Neural cell (in vitro differentiated cells): Measurements from ENCODE around the gene IRX4. TPM values are rescaled to one million over a fixed set of nuclear protein-coding genes. Genes with fewer than 3 reads are reported as not detected.
"Not testable (repeated sequence)": the region's sequence is repeated elsewhere in the genome, so short reads cannot be mapped to it uniquely, and the experiment has no call there.

Experiments
- H2AFZ ChIP-seq: fragments of 200-600, 300-800 bp; sonication (generic), shearing (Covaris generic); 2 replicates; pipeline ENCODE4 v1.6.0; 2014; ENCODE audit warnings: low read depth, mild to moderate bottlenecking, antibody characterized with exemption, low read length, moderate library complexity
- H3F3A ChIP-seq: fragments of 200-600 bp; shearing (Covaris generic); 2 replicates; pipeline ENCODE4 v1.6.1; 2016; ENCODE audit warnings: mild to moderate bottlenecking, moderate library complexity, mixed read lengths, antibody characterized with exemption, low read length; ENCODE audit not compliant: insufficient read depth, poor library complexity, severe bottlenecking
- H3K27ac ChIP-seq: fragments of 200-600, 300-800 bp; sonication (generic), shearing (Covaris generic); 2 replicates; pipeline ENCODE4 v1.5.1; 2014; ENCODE audit warnings: mild to moderate bottlenecking, low read length, moderate library complexity
- H3K27me3 ChIP-seq: fragments of 300-800, 200-600 bp; sonication (generic), shearing (Covaris generic); 2 replicates; pipeline ENCODE4 v1.6.0; 2014; ENCODE audit warnings: mild to moderate bottlenecking, low read depth, low read length, moderate library complexity; ENCODE audit not compliant: insufficient read depth
- H3K36me3 ChIP-seq: fragments of 300-800, 200-600 bp; sonication (generic), shearing (Covaris generic); 2 replicates; pipeline ENCODE4 v1.5.1; 2014; ENCODE audit warnings: mild to moderate bottlenecking, antibody characterized with exemption, low read length, moderate library complexity; ENCODE audit not compliant: insufficient read depth
- H3K4me2 ChIP-seq: fragments of 300-800, 200-600 bp; sonication (generic), shearing (Covaris generic); 2 replicates; pipeline ENCODE4 v1.6.0; 2014; ENCODE audit warnings: mild to moderate bottlenecking, low read length
- H3K4me3 ChIP-seq: fragments of 300-800, 200-600 bp; sonication (generic), shearing (Covaris generic); 2 replicates; pipeline ENCODE4 v1.5.1; 2014; ENCODE audit warnings: mild to moderate bottlenecking, low read length, moderate library complexity
- H3K79me2 ChIP-seq: fragments of 200-600 bp; shearing (Covaris generic); replicated peaks from 2 replicates; pipeline ENCODE4 v1.6.0; 2014; ENCODE audit warnings: mild to moderate bottlenecking, low read length, moderate library complexity; ENCODE audit not compliant: insufficient read depth
- H3K9ac ChIP-seq: fragments of 300-800, 200-600 bp; sonication (generic), shearing (Covaris generic); 2 replicates; pipeline ENCODE4 v1.6.1; 2016; ENCODE audit warnings: mild to moderate bottlenecking, low read length, mixed read lengths
- H3K9me2 ChIP-seq: fragments of 200-600 bp; shearing (Covaris generic); 2 replicates; pipeline ENCODE4 v1.6.1; 2016; ENCODE audit warnings: mild to moderate bottlenecking, low read length, mixed read lengths; ENCODE audit not compliant: insufficient read depth
- H3K9me3 ChIP-seq: fragments of 200-600, 300-800 bp; sonication (generic), shearing (Covaris generic); 2 replicates; pipeline ENCODE4 v1.6.1; 2016; ENCODE audit warnings: mild to moderate bottlenecking, mixed run types, low read length, moderate library complexity, mixed read lengths
- H4K20me1 ChIP-seq: fragments of 200-600 bp; shearing (Covaris generic); 2 replicates; pipeline ENCODE4 v1.6.1; 2016; ENCODE audit warnings: mild to moderate bottlenecking, mixed run types; ENCODE audit not compliant: insufficient read depth
- EP300 ChIP-seq: fragments of 450-650 bp; conservative IDR thresholded peaks from 2 replicates; pipeline ENCODE4 v1.6.1; 2014; ENCODE audit warnings: antibody characterized with exemption, mild to moderate bottlenecking, moderate library complexity; ENCODE audit not compliant: poor library complexity, severe bottlenecking
- EZH2 ChIP-seq: fragments of 200-600, 300-800 bp; shearing (Covaris generic), sonication (generic); IDR thresholded peaks from 2 replicates; pipeline ENCODE4 v1.6.1; 2014; ENCODE audit warnings: antibody characterized with exemption, low read length, borderline replicate concordance, mild to moderate bottlenecking; ENCODE audit not compliant: insufficient read depth, poor library complexity, severe bottlenecking
- MXI1 ChIP-seq: fragments of 450-650 bp; conservative IDR thresholded peaks from 2 replicates; pipeline ENCODE4 v1.6.1; 2014; ENCODE audit warnings: antibody characterized with exemption, mild to moderate bottlenecking; ENCODE audit not compliant: poor library complexity, severe bottlenecking
- POLR2AphosphoS5 ChIP-seq: IDR thresholded peaks from 2 replicates; pipeline ENCODE4 v1.6.1; 2012
- RAD21 ChIP-seq: fragments of 450-650 bp; conservative IDR thresholded peaks from 2 replicates; pipeline ENCODE4 v1.6.1; 2014; ENCODE audit warnings: antibody characterized with exemption, mild to moderate bottlenecking, moderate library complexity
- SMC3 ChIP-seq: fragments of 450-650 bp; conservative IDR thresholded peaks from 2 replicates; pipeline ENCODE4 v1.6.1; 2014; ENCODE audit warnings: antibody characterized with exemption, mild to moderate bottlenecking, moderate library complexity; ENCODE audit not compliant: poor library complexity
- TAF1 ChIP-seq: IDR thresholded peaks from 2 replicates; pipeline ENCODE4 v1.6.1; 2012; ENCODE audit warnings: low read depth
- polyA plus RNA-seq: library from polyadenylated mRNA; depleted of rRNA; stranded (reverse); fragments of >200 nt; gene quantifications from 2 replicates; pipeline ENCODE4 v1.2.3, GENCODE V29; 2014
- TF ChIP-seq, protein P1 (sequence below): IDR thresholded peaks from 2 replicates; pipeline ENCODE4 v1.6.1; 2012; ENCODE audit warnings: borderline replicate concordance
- TF ChIP-seq, protein P2 (sequence below): fragments of 450-650 bp; IDR thresholded peaks from 2 replicates; pipeline ENCODE4 v1.5.1; 2014; ENCODE audit warnings: antibody characterized with exemption, mild to moderate bottlenecking, moderate library complexity; ENCODE audit not compliant: poor library complexity, severe bottlenecking

Gene IRX4
- polyA plus RNA-seq, 1 donor from 2014 or later: not detected

DNA sequence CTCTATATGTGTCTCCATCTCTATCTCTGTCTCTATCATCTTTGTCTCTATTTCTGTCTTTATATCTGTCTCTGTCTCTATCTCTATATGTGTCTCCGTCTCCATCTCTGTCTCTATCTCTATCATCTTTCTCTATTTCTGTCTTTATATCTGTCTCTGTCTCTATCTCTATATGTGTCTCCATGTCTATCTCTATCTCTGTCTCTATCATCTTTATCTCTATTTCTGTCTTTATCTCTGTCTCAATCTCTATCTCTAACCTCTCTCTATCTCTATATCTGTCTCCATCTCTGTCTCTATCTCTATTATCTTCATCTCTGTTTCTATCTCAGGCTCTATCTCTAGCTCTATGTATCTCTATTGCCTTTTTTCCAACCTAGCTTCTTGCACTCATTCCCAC is 37.0 kb downstream of the IRX4 start:
- no peaks in the 10 kb centered on the region for H4K20me1 ChIP-seq
- H3K9me3 ChIP-seq: no peaks in the 10 kb centered on the region
- peaks cover 23% of the 10 kb centered on the region for H3K27me3 ChIP-seq
- H3K9me2 ChIP-seq: no peaks in the 10 kb centered on the region
- no peaks in the 10 kb centered on the region for H3K36me3 ChIP-seq
- no peaks in the 10 kb centered on the region for H3K79me2 ChIP-seq
- H3K9ac ChIP-seq: no peak overlapping the region
- H3K4me3 ChIP-seq: no peak overlapping the region
- no peak overlapping the region for H2AFZ ChIP-seq
- no peak overlapping the region for H3K27ac ChIP-seq
- H3F3A ChIP-seq: no peaks in the 10 kb centered on the region
- no peak for TF ChIP-seq SMC3
- no peak for TF ChIP-seq MXI1
- no peak for TF ChIP-seq RAD21
- TF ChIP-seq, protein P1, sequence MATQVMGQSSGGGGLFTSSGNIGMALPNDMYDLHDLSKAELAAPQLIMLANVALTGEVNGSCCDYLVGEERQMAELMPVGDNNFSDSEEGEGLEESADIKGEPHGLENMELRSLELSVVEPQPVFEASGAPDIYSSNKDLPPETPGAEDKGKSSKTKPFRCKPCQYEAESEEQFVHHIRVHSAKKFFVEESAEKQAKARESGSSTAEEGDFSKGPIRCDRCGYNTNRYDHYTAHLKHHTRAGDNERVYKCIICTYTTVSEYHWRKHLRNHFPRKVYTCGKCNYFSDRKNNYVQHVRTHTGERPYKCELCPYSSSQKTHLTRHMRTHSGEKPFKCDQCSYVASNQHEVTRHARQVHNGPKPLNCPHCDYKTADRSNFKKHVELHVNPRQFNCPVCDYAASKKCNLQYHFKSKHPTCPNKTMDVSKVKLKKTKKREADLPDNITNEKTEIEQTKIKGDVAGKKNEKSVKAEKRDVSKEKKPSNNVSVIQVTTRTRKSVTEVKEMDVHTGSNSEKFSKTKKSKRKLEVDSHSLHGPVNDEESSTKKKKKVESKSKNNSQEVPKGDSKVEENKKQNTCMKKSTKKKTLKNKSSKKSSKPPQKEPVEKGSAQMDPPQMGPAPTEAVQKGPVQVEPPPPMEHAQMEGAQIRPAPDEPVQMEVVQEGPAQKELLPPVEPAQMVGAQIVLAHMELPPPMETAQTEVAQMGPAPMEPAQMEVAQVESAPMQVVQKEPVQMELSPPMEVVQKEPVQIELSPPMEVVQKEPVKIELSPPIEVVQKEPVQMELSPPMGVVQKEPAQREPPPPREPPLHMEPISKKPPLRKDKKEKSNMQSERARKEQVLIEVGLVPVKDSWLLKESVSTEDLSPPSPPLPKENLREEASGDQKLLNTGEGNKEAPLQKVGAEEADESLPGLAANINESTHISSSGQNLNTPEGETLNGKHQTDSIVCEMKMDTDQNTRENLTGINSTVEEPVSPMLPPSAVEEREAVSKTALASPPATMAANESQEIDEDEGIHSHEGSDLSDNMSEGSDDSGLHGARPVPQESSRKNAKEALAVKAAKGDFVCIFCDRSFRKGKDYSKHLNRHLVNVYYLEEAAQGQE: no peak
- TF ChIP-seq, protein P2, sequence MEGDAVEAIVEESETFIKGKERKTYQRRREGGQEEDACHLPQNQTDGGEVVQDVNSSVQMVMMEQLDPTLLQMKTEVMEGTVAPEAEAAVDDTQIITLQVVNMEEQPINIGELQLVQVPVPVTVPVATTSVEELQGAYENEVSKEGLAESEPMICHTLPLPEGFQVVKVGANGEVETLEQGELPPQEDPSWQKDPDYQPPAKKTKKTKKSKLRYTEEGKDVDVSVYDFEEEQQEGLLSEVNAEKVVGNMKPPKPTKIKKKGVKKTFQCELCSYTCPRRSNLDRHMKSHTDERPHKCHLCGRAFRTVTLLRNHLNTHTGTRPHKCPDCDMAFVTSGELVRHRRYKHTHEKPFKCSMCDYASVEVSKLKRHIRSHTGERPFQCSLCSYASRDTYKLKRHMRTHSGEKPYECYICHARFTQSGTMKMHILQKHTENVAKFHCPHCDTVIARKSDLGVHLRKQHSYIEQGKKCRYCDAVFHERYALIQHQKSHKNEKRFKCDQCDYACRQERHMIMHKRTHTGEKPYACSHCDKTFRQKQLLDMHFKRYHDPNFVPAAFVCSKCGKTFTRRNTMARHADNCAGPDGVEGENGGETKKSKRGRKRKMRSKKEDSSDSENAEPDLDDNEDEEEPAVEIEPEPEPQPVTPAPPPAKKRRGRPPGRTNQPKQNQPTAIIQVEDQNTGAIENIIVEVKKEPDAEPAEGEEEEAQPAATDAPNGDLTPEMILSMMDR: no peak
- no peak for TF ChIP-seq TAF1
- no peak overlapping the region for H3K4me2 ChIP-seq

DNA sequence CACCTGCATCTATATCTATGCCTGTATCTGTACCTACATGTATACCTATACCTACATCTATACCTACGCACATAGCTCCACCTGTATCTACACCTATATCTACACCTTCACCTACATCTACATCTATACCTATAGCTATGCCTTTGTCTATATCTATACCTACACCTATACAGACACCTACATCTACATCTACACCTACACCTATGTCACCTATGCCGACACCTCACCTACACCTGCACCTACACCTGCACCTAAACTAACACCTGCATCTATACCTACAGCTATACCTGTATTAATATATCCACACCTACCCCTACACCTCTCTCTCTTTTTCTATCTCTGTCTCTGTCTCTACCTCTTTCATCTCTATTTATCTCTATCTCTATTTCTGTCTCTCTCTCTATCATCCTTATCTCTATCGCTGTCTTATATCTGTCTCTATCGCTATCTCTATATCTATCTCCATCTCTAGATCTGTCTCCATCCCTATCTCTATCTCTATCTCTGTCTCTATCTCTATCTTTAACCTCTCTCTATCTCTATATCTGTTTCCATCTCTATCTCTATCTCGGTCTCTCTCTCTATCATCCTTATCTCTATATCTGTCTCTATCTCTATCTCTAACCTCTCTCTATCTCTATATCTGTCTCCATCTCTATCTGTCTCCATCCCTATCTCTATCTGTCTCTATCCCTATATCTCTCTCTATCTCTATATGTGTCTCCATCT is 37.9 kb downstream of the IRX4 start:
- H3K36me3 ChIP-seq: no peaks in the 10 kb centered on the region
- no peaks in the 10 kb centered on the region for H4K20me1 ChIP-seq
- no peaks in the 10 kb centered on the region for H3K79me2 ChIP-seq
- H3K27me3 ChIP-seq: peaks cover 15% of the 10 kb centered on the region
- no peak overlapping the region for H3K9ac ChIP-seq
- H3K9me2 ChIP-seq: no peaks in the 10 kb centered on the region
- H3K4me3 ChIP-seq: no peak overlapping the region
- no peaks in the 10 kb centered on the region for H3F3A ChIP-seq
- no peak overlapping the region for H3K27ac ChIP-seq
- no peak overlapping the region for H2AFZ ChIP-seq
- TF ChIP-seq EZH2: no peak
- no peak for TF ChIP-seq MXI1
- TF ChIP-seq, protein P2: no peak
- no peak for TF ChIP-seq SMC3
- TF ChIP-seq POLR2AphosphoS5: no peak
- TF ChIP-seq EP300: no peak
- no peak for TF ChIP-seq RAD21
- TF ChIP-seq TAF1: no peak
- TF ChIP-seq, protein P1: no peak
- H3K9me3 ChIP-seq: no peaks in the 10 kb centered on the region
- no peak overlapping the region for H3K4me2 ChIP-seq

DNA sequence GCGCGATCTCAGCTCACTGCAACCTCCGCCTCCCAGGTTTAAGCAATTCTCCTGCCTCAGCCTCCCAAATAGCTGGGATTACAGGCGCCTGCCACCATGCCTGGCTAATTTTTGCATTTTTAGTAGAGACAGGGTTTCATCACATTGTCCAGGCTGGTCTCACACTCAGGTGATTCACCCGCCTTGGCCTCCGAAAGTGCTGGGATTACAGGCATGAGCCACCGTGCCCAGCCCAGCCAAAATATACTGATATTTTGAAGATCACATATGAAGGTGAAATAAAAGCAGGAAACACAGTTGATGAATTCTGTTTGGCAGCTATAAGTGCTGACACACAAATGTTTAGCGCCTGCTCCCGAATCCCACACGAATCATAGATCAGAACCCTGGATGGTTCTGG is 39.0 kb downstream of the IRX4 start:
- H3K36me3 ChIP-seq, H3K9ac ChIP-seq, H3K4me3 ChIP-seq, H3K9me2 ChIP-seq, H3K27ac ChIP-seq, H3K27me3 ChIP-seq, H3K79me2 ChIP-seq, H3F3A ChIP-seq, H2AFZ ChIP-seq, H3K4me2 ChIP-seq, H3K9me3 ChIP-seq, H4K20me1 ChIP-seq: not testable (repeated sequence)
